AG04450 (cell line): ENCODE results near the gene STAB2. TPM values are rescaled to one million over a fixed set of nuclear protein-coding genes. Genes with fewer than 3 reads are reported as not detected.

Source experiments
- CTCF ChIA-PET: fragments of 300-600, 350-600 bp; formaldehyde crosslinking; extraction: SDS; loops from one replicate; lab custom pipeline; 2022; ENCODE audit warnings: antibody characterized with exemption, inconsistent platforms; lab: Charles Lee
- POLR2A ChIA-PET: fragments of 350-600 bp; formaldehyde crosslinking; extraction: SDS; loops from one replicate; lab custom pipeline; 2021; ENCODE audit warnings: antibody characterized with exemption, inconsistent platforms; lab: Yijun Ruan, JAX
- DNase-seq: peaks from one replicate; pipeline ENCODE4 v3.0.0-alpha.2; 2011; ENCODE audit warnings: low read depth, low spot score
- H3K27ac ChIP-seq: one replicate; pipeline ENCODE4 v1.5.1; 2012; ENCODE audit warnings: low read depth, low read length, control low read depth
- H3K27me3 ChIP-seq: one replicate; pipeline ENCODE4 v1.6.0; 2012; ENCODE audit warnings: low read length; ENCODE audit not compliant: control insufficient read depth, insufficient read depth
- H3K4me3 ChIP-seq: 2 replicates; pipeline ENCODE4 v1.5.1; 2011; ENCODE audit warnings: mild to moderate bottlenecking, low read depth, low read length, control low read depth
- H3K9me3 ChIP-seq: 2 replicates; pipeline ENCODE4 v1.5.1; 2012; ENCODE audit warnings: low read length; ENCODE audit not compliant: control insufficient read depth, insufficient read depth
- polyA plus RNA-seq: library from polyadenylated mRNA; depleted of rRNA; stranded (reverse); fragments of >200 nt; gene quantifications from 2 replicates; pipeline ENCODE4 v1.2.3, GENCODE V29; 2011
- TF ChIP-seq, protein P1 (sequence below): IDR thresholded peaks from 2 replicates; pipeline ENCODE4 v1.5.1; 2011; ENCODE audit warnings: low read depth, low read length, control low read depth, inconsistent platforms

STAB2 gene
- polyA plus RNA-seq, 1 experiment: not detected

- Histone ChIP-seq H3K4me3 (no peak overlapping the region), H3K27ac (no peak overlapping the region), H3K27me3 (peaks cover 2% of the 10 kb centered on the region), H3K9me3 (no peaks in the 10 kb centered on the region)
- TF ChIP-seq, protein P1, sequence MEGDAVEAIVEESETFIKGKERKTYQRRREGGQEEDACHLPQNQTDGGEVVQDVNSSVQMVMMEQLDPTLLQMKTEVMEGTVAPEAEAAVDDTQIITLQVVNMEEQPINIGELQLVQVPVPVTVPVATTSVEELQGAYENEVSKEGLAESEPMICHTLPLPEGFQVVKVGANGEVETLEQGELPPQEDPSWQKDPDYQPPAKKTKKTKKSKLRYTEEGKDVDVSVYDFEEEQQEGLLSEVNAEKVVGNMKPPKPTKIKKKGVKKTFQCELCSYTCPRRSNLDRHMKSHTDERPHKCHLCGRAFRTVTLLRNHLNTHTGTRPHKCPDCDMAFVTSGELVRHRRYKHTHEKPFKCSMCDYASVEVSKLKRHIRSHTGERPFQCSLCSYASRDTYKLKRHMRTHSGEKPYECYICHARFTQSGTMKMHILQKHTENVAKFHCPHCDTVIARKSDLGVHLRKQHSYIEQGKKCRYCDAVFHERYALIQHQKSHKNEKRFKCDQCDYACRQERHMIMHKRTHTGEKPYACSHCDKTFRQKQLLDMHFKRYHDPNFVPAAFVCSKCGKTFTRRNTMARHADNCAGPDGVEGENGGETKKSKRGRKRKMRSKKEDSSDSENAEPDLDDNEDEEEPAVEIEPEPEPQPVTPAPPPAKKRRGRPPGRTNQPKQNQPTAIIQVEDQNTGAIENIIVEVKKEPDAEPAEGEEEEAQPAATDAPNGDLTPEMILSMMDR: no peak
- ChIA-PET CTCF (interaction anchor here (1.1 kb wide), 1 partner anchor 132 kb away, joined by 3 read pairs; no protein-coding TSS in a partner anchor), POLR2A (no interaction called here)
- no peak for DNase-seq
Measured at GRCh38 chr12:103680591-103681141, 93.6 kb downstream of the STAB2 start.

GRCh38 chr12:103686026-103686425 is 99.0 kb downstream of the STAB2 start:
- TF ChIP-seq, protein P1: no peak
- ChIA-PET POLR2A (no interaction called here), CTCF (no interaction called here)

GRCh38 chr12:103687253-103687652 is 100.2 kb downstream of the STAB2 start:
- Histone ChIP-seq H3K27me3 (peaks cover 3% of the 10 kb centered on the region), H3K9me3 (no peaks in the 10 kb centered on the region), H3K4me3 (no peak overlapping the region), H3K27ac (no peak overlapping the region)
- POLR2A ChIA-PET: no interaction called here
- CTCF ChIA-PET: no interaction called here
- TF ChIP-seq, protein P1: no peak
- no peak for DNase-seq

More at GRCh38 chr12:103686026-103686425, 99.0 kb downstream of the STAB2 start:
- Histone ChIP-seq H3K27me3 (peaks cover 4% of the 10 kb centered on the region), H3K9me3 (no peaks in the 10 kb centered on the region), H3K4me3 (no peak overlapping the region), H3K27ac (no peak overlapping the region)
- no peak for DNase-seq

- H3K4me3 ChIP-seq: no peak overlapping the region
- CTCF ChIA-PET: interaction anchor here (0.5 kb wide), 1 partner anchor 13 kb away, joined by 6 read pairs; no protein-coding TSS in a partner anchor
- DNase-seq: no peak
- peaks cover 3% of the 10 kb centered on the region for H3K27me3 ChIP-seq
- TF ChIP-seq, protein P1: no peak
- POLR2A ChIA-PET: no interaction called here
- H3K9me3 ChIP-seq: no peaks in the 10 kb centered on the region
- no peak overlapping the region for H3K27ac ChIP-seq
Measured at GRCh38 chr12:103688376-103689063, 101.4 kb downstream of the STAB2 start.

DNA sequence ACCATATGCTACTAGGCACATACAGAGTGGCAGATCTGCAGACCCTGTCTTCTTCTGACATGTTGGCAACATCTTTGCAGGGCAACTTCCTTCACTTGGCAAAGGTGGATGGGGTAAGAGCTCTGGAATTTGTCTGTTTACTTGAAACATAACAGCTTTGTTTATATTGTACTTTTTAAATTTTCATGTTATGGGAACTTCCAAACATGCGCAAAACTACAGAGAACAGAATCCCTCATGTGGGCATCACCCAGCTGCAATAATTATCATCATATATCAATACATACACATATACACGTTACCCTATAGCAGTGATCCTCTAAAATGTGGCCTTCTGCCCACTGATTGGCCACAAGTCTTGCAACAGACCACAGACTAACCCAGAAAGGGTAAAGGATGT is 103.4 kb downstream of the STAB2 start:
- H3K9me3 ChIP-seq: no peaks in the 10 kb centered on the region
- H3K27ac ChIP-seq: no peak overlapping the region
- no peak for DNase-seq
- CTCF ChIA-PET: no interaction called here
- POLR2A ChIA-PET: no interaction called here
- H3K4me3 ChIP-seq: no peak overlapping the region
- TF ChIP-seq, protein P1: no peak
- peaks cover 3% of the 10 kb centered on the region for H3K27me3 ChIP-seq
